GM21526 (cell line): ENCODE measurements around the gene ZNF385B.
"Not testable (repeated sequence)": the region's sequence is repeated elsewhere in the genome, so short reads cannot be mapped to it uniquely, and the experiment has no call there.

Source experiments
- ATAC-seq: cut with Tn5 transposase; IDR thresholded peaks from one replicate; pipeline ENCODE4 v1.9.1; 2021; ENCODE audit warnings: moderate library complexity; ENCODE audit not compliant: unreplicated experiment, low FRiP score

Gene ZNF385B

DNA sequence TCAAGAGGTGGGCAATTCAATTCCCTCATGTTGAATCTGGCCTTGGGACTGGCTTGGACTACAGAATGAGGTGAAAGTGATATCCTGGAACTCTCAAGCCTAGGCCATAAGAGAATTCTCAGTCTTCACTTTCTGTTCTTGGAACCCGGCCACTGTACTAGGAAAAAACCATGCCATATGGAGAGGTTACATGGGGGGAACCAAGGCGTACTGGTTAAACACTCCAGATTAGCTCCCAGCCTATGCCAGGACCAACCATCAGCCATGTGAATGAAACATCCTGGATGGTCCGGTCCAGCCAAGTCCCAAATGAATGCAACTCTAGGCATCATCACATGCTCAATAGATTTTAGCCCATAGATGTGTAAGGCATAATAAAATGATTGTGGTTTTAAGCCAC lies 56.4 kb downstream of the ZNF385B start:
- no peak for ATAC-seq

DNA sequence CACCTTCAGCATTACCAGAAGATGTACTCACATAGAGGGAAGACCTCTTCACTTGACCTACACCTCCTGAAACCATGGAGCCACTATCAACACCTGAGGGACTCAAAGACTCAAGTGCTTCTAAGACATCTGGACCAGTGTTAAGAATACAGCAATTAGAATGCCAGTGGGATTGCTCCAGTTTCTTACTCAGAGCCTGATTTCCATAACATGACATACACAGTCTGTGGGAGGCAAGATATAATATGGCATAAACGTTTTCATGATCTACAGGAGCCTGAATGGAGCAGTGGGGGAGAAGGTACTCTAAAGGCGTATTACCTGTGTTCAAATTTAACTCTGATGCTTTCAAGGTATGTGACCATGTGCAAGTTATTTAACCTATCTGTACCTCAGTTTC lies 57.2 kb downstream of the ZNF385B start:
- no peak for ATAC-seq

DNA sequence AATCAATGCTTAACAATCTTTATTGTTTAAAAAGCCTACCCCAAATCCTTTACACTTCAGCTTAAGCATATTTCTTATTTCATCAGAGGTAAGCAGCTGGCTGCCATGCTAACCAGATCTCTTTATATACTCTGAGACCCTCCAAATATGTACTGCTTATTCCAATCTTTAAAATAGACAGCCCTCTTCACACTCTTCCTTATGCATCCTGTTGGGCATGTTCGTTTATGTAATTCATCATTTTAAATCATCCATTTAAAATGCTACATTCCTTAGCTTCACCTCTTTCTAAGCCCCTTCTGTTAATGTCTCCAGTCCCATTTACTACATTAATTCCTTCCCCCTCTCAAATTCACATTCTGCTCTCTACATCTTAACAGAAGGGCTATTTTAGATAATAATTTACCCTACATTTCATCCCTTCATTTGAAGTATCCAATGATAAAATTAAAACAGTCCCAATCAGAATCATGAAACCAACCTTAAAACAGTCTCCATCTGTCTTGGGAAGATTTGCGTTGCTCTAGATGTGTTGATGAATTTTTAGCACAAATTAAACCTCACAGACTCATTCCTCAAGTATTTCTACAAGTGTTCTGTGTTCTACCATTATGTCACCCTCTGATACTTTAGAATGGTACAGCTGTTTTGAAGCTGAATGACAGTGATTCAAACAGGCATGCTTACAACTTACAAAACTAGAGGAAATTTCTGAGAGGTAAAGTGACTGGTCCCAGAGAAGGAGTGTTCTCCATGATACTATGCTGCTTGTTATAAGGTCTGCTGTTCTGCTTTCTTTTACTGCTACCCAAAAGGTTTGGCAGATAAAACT lies 59.1 kb downstream of the ZNF385B start:
- no peak for ATAC-seq

DNA sequence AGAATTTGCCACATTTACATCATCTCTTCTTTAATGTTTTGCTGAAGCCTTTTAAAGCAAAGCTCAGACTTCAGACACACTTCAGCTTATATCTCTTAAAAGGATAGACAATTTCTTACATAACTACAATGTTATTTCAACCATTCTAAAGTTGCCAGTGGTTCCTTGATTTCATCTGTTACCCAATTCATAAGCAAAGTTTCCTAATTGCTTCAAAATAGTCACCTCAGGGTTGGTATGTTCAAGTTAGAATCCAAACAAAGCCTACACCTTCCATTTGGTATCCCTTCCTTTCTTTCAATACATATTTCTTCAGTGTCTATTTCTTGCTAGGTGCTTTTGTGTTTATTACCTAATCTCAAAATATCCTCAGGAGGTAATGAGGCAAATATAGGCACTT lies 60.6 kb downstream of the ZNF385B start:
- ATAC-seq = no peak

DNA sequence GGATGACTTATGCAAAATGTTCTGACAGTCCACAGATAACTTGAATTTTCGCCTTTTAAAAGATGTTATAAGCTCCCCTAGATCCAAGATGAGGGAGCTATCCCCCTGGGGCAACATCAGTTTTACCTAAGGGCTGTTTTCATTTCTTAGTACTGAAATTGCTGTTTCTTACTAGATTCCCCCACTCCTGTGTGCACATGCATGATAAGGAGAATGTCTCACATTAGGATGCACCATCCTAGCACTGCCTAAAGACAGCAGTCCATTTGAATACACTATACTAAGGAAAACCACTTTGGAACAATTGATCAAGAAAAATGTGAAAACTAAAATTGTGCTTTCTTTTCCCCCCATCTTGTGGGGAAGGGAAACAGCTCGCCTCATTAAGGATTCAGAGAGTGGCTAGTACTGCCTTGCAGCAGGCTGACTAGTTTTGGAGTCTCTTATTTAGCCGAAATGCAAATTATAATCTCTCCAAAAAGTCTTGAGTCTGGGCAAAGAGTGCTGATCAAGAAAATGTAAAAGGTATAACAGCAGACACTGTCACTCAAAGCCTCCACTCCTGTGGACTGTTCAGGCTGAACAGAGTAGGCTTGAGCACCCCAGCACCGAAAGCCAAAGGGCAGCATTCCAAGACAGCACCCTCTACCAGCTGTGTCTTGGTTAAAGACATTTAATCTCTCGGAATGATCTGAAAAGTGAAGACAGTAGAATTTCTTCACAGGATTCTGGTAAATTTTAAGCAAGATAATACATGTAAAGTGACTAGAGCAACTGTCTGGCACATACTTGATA lies 65.0 kb downstream of the ZNF385B start:
- ATAC-seq = no peak

DNA sequence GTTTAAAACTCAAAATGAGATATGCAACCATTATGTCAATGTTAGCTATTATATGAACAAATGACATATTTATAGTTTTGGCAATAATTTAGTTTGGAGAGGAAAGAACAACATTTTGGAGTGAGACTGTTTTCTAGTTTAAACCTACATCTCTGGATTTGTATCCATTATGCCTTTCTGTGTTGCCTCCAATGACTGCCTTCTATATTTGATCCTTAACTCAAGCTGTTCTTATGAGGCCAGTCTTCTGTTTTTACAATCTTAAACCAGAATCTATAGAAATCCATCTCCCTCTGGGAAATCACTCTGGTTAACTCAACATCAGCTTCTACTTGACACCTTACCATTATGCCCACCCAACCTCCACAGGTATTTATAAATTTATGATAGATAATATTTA lies 67.5 kb downstream of the ZNF385B start:
- no peak for ATAC-seq

DNA sequence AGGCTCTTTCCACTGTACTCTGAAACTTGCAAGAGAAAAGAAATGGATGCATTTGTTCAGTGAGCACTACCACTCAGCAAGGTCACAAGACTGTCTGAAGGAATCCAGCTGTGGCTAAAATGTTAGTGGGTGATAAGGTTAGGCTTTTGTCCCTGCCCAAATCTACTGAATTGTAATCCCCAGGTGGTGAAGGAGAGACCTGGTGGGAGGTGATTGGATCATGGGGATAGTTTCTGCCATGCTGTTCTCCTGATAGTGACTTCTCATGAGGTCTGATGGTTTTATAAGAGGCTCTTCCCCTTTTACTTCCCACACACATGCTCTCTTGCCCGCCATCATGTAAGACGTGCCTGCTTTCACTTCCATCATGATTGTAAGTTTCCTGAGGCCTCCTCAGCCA lies 68.2 kb downstream of the ZNF385B start:
- no peak for ATAC-seq

DNA sequence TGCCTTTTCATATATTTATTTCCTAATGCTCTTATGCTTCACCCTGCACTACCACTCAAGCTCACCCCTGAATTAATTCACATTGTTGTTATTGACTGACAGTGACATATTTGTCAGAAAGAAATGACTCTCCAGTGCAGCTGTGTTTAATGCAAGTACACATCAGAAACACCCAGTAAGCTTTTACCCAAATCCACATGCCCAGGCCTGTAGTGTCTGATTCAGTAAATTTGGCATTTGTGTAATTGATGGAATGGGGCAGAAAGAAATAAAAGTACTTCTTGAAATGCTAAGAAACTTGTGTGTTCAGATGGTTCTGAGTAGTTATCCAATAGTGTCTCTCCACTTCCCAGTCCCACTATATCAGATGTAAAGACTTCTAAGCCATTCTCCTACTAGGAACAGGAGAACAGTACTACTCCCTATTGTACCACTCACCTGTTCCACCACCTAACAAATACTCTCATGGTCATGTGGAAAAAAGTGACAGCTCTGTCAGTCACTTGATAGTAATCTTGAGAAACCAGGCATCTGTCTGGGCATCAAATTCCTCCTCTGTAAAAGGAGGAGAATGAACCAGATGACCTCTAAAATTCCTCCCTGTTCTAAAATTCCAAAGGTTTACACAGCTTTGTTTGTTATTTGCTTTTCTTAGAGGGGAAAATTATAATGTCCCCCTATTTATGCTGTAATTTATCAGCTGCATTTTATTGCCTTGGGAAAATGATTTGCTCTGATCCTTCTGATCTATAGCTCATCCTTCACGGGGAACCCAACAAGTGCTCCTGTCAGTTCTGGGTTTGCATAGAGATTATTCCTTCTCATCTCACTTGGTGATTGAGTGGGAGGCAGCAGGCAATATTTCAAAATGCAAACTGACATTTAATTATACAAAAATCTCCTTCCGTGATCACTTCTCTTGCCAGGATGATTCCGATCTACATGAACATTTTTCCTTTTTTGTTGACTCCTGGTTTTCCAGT lies 70.9 kb downstream of the ZNF385B start:
- ATAC-seq = no peak

DNA sequence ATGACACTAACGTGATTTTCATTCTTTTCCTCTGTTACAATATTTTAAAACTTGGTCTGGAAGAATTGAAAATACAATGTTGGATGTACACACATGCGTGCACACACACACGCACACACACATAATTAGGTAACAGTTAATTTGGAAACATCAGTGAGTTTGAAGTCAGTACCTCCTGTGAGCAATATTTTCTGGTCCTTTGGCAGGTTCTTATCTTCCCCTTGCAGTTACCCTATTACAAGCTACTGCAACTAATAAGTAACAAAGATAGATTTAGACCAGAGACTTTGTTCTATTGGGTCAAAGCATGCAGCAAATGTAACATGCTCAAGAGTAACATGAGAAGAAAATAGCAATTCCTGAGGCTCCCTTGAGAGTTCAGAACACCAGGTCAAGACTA lies 73.3 kb downstream of the ZNF385B start:
- ATAC-seq = no peak

DNA sequence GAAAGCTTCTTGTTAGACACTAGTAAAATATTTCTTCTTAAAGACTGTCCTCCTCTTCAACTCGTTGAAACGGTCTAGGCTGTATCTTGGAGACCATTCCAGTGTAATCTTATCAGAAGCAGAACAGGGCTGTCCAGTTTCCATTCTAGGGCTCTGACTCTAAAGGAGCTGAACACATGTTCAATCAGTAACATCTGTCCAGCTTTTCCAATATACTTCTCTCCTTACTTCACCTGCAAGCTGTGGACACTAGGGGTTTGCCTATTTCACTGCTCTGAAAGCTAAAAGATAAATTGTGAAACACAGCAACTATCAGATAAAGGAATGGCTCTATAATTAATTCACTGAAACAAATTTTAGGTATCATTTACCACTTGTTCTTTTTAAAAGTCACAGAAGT lies 73.8 kb downstream of the ZNF385B start:
- ATAC-seq = no peak

DNA sequence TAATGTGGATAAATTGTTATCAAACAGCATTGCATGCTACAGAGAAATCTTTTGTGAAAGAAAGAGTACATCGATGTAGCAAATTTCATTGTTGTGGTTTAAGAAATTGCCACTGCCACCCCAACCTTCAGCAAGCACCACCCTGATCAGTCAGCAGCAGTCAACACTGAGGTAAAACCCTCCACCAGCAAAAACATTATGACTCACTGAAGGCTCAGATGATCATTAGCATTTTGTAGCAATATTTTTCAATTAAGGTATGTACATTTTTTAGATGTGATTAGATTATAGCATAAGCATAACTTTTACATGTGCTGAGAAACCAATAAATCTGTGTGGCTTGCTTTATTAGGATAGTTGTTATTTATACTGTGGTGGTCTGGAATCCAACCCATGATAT lies 75.5 kb downstream of the ZNF385B start:
- no peak for ATAC-seq

DNA sequence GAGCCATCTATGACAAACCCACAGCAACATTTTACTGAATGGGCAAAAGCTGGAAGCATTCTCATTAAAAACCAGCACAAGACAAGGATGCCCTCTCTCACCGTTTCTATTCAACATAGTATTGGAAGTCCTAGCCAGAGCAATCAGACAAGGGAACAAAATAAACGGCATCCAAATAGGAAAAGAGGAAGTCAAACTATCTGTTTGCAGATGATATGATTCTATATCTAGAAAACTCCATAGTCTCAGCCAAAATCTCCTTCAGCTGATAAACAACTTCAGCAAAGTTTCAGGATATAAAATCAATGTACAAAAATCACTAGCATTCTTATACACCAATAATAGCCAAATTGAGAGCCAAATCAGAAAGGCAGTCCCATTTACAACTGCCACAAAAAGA lies 79.1 kb downstream of the ZNF385B start:
- ATAC-seq = not testable (repeated sequence)

DNA sequence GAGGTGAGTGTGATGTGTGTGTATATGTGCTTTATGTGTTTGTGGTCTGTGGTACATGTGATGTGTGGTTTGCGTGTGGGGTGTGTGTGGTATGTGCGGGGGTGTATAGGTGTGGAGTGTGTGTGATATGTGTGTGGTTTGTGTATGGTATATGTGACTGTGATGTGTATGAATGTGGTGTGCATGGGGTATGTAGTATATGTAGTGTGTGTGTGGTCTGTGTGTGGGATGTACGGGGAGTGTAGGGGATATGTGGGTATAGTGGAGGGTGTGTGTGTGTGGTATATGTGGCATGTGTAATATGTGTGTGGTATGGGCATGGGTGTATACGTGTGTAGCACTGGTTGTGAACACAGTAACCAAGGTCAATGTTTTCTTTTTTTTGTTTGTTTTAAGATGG lies 87.4 kb downstream of the ZNF385B start:
- no peak for ATAC-seq

DNA sequence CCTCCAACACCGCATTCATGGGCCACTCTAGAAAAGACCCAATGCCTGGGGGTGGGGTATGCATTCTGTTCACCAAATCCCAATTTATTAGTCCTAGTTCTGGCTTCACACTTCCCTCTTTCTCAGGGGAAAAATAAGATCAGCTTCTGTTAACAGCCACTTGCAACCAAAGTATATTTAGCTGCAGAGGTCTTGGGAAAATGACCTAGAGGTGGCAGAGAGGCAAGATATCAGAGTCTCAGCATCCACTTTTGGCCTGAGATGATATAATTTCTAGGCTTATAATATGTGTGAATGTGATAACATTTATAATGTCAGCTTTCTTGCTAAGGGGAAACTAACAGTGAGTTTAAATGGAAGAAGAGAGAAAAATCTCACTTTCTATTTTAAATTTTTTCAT lies 89.1 kb downstream of the ZNF385B start:
- ATAC-seq = no peak

DNA sequence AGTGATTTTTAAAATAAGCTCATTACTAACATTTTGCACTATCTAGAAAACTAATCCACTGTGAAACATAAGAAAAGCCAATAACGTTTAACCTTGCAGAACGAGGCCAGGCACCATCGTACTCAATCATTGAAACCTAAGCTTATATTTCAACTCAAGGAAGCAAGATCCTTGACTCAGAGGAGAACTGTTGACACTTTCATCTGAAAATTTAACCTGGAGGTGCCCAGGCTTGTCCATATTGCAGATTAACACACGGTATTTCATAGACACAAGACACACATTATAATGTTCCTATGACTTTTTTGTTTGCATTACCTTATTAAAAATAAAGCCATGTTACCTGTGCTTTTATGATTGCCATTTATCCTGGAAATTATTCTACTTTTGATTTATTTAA lies 89.6 kb downstream of the ZNF385B start:
- no peak for ATAC-seq

DNA sequence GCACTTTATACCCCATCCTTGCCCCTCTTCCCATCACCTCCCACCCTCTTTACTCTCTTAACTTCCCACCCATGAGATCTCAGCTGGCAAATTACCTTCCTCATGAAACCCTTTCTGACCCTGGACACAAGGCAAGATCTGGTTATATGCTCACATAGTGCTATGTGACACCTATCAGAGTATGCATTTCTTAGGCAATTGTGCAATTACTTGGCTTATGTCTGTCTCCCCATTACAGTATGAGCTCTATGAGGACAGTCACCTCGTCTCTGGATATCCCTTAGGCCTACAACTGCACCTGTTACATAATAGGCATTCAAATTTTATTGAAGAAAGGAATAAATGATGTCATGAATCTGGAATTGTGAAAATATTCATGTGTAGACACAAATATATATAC lies 91.4 kb downstream of the ZNF385B start:
- ATAC-seq = no peak

DNA sequence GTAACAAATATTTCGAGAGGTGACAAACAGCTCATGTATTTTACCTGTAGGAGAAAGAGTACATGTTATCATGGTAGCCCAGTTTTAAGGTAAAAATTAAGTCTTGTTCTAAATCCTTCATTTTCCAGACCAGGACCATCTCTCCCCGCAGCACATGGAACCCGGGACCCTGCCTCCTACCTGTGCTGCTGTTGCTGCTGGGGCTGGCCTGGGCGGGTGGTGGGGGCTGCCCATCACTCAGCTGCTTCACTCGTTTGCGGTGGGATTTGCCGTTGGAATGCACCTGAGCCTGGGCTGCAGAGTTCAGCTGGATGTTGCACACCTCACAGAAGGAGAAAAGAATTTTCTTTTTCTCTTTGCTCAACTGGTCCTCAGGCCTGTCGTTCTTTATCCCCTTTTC lies 92.1 kb downstream of the ZNF385B start:
- no peak for ATAC-seq

DNA sequence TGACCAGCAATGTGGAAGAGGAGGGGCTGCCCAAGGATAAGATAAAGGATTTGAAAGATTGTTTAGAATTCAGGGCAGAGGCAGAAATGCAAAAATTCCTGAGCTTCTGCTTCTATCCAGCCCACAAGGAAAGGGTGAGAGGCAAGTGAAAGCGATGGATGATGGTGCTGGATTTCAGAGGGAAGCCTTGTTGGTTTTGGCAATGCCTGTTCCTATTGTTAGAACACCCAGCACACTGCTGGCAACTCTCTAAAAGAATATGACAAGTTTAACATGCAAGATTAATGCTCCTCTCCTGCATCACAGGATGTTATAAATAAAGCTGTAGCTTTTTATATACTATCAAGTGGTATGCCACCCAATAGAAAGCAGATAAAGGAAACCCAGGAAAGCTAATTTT lies 92.6 kb downstream of the ZNF385B start:
- ATAC-seq = no peak

DNA sequence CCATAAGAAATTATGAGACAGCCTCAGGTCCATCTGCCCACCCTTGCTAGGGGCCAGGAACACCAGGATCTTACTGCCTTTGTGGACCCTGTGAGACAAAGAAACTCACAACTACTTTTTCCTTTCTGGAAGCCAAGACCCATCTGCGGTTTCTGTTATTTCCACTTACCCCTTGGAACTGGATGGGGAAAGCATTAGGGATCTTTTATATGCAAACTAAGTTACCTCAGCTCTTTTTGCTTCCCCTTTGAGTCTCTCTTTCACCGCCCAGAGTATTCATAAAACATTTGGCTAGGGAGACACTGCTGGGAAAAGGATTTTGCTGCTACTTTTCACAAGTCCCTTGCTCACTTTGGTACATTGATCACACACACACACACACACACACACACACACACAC lies 95.7 kb downstream of the ZNF385B start:
- ATAC-seq = no peak

DNA sequence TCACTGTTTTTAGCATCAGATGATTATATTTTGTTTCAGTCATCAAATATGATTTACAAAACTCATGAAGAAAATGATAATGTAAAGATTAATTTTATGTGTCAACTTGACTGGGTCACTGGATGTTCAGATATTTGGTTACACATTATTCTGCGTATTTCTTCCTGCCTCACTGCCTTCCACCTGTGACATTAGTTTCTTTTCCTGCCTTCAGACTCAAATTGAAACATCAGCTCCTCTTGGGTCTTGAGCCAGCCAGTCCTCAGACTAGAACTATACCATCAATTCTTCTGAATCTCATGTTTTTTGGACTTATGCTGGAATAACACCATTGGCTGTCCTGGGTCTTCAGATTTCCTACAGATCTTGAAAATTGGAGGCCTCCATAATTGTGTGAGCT lies 96.7 kb downstream of the ZNF385B start:
- peak; percentile 92 for ATAC-seq

DNA sequence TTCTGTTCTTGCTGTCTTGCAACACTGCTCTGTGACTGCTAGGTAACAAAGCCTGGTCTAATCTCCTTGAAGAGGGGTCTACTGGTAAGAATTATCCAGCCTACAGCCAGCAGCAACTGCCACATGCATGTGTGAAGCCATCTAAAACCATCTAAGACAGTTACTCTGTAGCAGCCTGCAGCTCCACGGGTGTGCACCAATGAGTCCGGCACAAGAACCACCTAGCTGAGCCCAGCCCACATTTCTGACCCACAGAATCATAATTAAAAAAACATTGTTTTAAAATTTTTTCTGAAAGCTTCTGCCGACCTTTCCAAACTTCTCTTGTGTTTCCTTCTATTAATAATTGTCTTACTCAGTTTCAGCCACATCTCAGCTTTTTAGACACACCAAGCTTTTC lies 102.8 kb downstream of the ZNF385B start:
- ATAC-seq = no peak
